Tongue (tissue), 2 donors: ENCODE results near the gene XXYLT1. TPM values are rescaled to one million over a fixed set of nuclear protein-coding genes. Genes with fewer than 3 reads are reported as not detected.
"Not testable (repeated sequence)": the region's sequence is repeated elsewhere in the genome, so short reads cannot be mapped to it uniquely, and the experiment has no call there.

Experiments
- DNase-seq: peaks from one replicate; pipeline ENCODE4 v3.0.0-alpha.2; 2015
- total RNA-seq: library from RNA; depleted of rRNA; stranded (reverse); fragments of >200 nt; gene quantifications from one replicate; pipeline ENCODE4 v1.2.3, GENCODE V29; 2014

The XXYLT1 gene, protein sequence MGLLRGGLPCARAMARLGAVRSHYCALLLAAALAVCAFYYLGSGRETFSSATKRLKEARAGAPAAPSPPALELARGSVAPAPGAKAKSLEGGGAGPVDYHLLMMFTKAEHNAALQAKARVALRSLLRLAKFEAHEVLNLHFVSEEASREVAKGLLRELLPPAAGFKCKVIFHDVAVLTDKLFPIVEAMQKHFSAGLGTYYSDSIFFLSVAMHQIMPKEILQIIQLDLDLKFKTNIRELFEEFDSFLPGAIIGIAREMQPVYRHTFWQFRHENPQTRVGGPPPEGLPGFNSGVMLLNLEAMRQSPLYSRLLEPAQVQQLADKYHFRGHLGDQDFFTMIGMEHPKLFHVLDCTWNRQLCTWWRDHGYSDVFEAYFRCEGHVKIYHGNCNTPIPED
- total RNA-seq: 29.5 TPM

DNA sequence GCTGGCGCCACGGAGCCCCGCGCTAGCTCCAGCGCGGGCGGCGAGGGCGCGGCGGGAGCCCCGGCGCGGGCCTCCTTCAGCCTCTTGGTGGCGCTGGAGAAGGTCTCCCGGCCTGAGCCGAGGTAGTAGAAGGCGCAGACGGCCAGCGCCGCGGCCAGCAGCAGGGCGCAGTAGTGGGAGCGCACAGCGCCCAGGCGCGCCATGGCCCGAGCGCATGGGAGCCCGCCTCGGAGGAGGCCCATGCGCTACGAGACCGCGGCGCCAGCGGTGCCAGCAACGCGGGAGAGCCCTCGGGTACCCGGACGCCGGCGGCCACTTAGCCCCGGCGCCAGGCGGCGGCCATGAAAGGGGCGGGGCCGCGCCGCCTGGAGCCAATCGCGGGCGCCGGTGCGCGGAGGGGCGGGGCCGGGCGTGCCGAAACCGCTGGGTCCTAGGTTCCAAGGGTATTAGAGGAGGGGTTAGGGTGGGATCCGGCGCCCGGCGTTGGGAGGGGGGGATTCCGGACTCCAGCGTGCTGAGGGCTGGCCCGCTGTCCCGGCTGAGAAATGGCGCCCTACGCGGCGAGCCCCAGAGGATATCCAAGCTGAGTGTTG is at the start of gene XXYLT1:
XXYLT1 (minus strand) TSS at position 343 of the 593 bp plus-strand sequence; CDS start at position 242, 101 bp downstream.
- peak; percentile 97 for DNase-seq

DNA sequence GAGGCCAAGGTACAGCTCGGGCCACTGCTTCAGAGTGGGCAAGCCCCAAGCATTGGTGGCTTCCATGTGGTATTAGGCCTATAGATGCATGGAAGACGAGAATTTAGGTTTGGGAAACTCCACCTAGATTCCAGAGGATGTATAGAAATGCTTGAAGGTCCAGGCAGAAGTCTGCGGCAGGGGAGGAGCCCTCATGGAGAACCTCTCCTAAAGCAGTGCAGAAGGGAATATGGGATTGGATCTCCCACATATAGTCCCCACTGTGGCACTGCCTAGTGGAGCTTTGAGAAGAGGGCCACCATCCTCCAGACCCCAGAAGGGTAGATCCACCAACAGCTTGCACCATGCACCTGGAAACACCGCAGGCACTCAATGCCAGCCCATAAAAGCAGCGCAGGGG is 48.1 kb upstream of the XXYLT1 start:
- DNase-seq: no peak

DNA sequence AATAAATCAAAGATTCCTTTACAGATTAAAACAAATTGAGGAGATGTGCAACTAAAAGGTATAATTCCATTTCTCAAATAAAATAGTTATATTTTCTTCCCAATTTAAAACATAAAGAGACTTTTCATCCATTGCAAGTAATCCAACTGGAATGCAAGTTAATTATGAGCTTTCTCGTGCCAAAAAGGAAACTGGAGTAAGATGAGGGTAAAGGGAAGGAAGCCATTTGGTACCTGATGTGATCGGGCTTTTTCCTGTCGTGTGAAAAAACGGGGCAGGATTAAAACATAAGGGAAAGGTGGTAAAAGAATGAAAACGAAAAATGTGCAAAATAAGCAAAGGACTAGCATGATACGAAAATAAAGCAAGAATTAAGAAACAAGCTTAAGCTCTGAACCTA is 41.8 kb upstream of the XXYLT1 start:
- DNase-seq: no peak

DNA sequence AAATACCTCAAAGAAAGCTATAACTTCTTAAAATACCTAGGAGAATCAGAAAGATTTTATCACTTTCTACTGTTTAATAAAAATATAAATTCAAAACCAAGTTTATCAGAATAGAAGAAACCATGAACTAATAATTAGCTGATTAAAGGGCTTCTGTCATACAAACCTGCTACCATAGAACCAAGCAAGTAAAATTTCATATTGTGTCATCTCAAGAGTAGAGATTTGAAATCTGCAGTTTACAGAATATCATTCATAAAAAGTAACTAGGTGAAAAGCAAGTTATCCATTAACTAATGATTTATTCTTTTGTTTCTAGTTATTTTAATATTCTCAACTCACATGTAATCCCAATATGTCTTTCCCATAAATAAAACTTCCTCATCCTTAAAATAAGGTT is 36.8 kb upstream of the XXYLT1 start:
- DNase-seq: no peak

DNA sequence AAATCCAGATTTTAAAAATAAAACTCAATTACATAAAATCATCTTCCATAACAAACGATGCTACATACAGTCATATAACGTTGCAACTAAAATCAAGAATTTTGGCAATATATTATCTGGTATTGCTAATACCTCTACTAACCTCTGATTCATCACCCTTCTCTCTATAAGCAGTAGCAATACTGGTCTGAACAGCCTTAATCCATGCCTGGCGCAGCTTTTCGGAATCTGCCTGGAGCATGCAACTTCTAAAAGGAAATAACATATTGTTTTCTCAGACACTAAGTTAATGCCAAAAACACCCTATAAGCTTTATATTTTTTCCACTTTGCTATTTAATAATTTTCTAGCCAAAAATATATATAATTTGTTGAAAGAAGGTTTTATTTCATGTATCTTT is 35.4 kb upstream of the XXYLT1 start:
- no peak for DNase-seq

DNA sequence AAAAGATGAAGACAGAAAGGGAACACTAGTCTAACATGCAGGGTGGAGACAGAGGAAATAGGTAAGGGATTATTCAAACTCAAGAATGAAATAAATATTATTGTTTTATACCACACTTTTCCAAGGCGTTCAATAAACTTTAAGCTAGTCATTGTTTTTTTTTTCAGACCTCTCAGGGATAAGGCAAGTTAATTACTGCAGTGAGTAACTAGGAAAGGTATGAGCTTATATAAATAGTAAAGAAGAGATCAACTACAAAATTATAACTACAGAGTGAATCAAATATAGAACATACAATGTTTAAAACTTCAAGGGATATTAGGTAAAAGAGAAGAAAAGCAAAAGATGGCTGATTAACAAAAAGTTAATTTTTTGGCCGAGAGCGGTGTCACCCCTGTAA is 31.5 kb upstream of the XXYLT1 start:
- DNase-seq: no peak

DNA sequence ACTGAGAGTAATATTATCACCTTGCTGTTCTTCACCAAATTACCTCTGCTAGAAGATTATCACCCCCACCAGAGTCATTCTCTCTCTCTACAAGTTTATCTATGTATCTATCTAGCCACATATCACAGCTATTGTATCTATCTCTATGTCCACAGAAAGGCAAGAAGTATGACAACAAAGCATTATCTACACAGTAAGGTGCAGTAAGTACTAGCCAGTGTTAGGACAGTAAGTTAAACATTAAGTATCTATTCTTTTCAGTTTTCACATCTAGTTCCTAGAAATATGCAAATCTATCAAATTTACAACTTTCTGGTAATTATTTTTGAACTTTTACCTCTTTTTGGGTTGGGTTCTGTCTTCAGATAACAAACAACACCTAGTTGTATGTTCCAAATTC is 26.5 kb upstream of the XXYLT1 start:
- DNase-seq: no peak

DNA sequence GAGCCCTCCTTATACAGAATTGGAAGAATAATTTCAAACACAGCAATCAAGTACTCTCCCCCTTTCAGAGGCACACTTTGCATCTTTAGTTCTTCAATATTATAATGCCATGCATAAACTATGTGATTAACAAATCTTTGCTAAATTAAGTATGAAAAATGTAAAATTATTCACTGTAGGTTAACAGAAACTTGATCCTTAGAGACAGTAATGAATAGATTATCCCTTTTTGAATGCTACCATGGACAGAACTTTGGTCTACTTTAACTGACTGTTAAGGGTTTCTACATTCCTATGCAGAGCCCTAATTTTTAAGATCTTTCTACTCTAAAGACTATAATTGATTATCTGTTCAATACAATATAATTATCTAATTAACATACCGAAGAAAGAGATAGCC is 25.7 kb upstream of the XXYLT1 start:
- no peak for DNase-seq

DNA sequence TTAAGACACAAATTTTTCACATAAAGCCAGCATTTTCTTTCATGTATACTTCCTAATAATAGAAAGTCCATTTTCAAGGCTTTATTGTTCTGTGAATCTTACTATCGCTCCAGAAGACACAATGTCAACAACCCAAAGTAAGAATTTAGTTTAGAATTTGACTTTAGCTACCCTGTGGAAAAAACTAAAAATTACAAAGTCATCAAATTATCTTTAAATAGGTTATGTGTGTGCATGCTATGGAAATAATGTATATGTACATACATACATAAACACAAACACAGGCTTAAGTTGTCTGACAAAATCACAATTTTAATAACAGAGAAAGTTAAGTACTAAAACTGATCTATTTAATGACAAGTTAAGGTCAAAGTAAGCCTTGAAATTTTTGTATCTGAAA is 20.2 kb upstream of the XXYLT1 start:
- DNase-seq: no peak

DNA sequence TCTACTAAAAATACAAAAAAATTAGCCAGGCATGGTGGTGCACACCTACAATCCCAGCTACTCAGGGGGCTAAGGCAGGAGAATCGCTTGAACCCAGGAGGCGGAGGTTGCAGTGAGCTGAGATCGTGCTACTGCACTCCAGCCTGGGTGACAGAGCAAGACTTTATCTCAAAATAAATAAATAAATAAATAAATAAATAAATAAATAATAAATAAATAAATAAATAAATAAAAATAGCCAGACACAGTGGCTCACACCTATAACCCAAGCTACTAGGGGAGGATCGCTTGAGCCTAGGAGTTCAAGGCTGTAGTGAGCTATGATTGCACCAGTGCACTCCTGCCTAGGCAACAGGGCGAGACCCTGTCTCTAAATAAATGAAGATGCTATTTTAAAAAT is 19.7 kb upstream of the XXYLT1 start:
- not testable (repeated sequence) for DNase-seq

DNA sequence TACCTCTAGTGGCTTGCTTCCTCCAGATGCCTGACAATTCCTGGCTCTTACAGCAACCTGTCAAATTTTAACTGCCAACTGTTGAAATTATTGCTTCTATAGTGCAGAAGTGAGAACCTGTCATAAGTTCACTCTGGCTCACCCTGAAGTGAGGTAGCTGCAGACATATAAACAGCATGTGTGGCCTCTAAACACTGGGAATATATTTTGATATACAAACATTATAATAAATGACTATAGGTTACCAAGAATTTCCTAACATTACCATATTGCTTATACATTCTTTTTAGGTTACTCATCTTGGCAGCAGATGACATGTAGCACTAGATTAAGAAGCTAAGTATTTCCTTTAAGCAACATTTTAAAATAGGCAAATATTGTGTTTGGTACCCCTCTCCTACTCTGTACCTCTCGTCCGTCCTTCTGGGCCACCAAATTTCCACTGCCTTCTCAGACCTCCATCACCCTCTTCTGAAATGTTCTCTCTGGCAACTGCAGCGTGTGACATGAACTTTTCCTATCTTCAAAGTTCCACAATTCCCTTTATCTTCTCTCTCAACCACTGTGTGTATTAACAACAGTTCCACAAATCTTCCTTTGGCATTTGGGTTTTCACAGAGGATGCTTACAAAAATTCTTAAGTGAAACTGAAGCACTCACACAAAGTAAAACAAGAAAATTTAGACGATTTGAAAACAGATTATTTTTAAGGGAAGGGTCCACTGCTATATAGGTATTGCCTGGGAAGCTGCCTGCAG is 15.3 kb upstream of the XXYLT1 start:
- DNase-seq: no peak

DNA sequence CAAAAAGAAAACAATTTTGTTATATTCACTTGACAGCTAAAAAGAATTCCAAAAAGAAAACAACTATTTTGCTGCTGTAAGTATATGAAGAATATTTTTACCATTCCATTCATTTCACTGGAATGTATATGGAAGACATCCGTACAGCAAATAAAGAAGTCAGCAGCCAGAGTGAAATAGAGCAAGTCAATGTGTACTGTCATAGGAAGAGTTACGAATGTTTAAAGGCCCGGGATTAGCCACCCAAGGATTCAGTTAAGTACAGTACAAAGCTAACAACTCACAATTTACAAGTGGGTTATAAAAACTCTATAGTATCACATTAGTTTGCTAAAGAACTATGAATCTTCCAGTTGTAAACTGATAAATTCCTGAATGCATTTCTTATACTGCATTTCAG is 14.4 kb upstream of the XXYLT1 start:
- no peak for DNase-seq

DNA sequence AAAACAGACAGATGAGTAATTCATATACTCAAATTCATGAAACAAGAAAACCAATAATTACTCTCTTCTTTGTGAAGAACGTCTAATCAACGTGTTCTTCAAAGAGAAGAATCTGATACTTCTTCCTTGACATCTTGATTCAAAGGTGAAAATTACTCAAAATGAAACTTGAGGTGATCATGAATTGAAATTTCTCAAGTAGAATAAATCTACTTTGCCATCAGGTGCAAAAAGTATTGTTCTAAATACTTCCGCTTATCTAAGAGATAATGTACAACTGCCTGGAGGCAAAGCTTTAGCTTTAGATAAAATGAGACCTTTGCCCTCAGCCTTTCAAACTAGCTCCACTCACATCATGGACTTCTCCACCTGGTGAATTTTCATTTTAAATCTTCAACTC is 13.9 kb upstream of the XXYLT1 start:
- no peak for DNase-seq

DNA sequence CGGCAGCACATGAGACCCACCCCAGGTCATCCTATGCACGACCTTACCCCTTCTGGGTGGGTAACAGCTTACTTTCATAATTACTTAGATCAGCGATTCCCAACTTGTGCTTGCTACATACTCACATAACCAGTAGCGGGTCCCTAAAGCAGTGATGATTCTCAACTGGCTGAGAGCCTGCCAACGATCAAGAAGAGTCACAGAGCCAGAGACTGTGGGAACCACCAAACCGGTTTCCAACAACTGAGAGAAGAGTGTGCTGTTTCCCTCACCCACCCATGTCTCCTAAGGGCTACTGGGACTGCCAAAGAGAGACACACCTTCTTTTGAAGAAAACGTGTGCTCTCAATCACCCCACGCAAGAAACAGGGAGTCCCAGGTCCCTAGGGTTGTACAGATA is 12.0 kb upstream of the XXYLT1 start:
- DNase-seq: peak; percentile 47

DNA sequence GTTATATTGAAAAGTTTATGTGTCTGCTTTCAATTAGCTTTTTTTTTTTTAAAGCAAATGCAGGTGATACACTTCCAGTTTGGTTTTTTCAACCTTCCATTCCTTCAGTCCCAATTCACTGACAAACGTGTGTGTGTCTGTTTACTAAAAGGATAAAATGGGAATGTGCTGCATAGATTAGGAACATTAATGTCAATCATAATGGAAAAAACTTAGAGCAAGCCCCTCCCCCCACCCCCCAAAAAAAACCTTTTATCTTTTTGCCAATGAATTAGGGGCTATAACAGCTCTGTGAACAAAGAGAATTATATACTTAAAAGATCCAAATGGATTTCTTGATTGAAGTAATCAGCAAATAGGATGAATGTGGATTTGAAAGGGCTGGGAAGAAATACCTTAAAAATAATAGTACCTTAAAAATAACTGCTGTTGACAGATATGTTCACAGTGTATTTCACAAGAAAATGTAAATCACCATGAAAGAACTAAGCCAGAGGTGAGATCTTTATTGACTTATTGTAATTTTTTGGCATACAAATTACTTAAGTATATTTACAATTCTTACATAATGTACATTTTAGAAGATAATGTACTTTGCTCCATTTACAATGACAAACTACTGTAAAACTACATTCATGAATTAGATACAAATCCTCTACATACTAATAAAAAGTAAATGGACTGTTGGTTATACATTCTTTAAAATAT is 3.5 kb upstream of the XXYLT1 start:
- no peak for DNase-seq

DNA sequence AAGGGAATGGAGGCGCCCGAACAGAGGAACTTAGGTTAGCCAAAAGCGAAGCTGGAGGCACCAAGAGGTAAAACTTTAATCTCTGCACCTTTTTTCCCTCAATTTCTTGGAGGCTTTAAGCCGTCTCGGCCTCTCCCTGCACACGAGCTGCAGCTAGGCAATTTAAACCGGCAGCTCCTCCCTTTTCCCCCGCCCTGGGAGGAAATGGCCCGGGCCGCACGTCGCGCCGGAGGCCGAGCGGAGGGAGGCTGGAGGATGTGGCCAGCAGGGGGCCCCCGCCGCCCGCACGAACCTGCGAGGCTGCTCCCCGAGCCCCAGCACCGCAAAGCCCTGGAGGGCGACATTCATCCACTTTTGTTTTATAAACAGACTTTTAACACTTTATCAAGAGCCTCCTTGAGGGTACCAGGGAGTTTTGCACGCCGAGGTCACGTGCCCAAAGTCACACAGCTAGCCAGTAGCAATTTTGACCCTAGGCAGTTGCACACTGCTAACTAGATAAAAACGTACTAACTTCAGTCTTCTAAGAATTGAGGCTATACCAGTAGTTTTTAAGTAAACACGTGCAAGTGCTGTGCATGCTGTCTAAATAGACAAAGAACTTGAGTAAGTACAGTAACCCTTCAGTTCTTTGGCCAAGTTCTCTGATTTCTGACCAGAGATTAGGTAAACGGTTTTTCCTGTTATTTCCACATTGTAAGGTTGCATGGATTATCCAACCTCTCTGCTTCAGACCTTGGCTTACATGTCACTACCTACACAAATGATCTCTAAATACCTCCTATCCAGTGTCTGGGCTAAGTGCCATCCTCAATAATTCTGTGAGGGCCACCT is 668 bp upstream of the XXYLT1 start:
- peak; percentile 95 for DNase-seq

DNA sequence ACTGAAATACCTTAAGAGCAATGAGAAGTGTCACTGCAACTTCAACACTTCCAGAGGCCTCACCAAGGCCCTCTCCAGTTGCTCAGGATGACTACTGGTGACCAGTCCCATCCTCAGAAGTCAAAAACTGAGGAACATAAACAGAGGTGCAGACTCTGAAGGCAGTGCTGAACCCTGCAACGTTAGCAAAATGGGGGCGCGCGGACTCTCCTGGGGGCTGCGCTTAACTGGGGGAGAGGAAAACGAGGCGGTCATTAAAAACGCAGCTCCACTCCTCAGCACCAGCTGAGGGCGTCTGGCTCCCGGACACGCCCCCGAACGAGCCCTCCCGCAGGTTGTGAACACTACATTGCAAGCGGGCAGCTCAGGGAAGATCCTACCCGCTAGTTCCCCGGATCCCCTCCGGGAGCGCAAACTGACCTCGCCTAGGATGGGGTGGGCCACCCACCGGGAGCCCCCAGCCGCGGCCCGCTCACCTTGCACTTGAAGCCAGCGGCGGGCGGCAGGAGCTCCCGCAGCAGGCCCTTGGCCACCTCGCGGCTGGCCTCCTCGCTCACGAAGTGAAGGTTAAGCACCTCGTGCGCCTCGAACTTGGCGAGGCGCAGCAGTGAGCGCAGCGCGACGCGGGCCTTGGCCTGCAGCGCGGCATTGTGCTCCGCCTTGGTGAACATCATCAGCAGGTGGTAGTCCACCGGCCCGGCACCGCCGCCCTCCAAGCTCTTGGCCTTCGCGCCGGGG is 711 bp downstream of the XXYLT1 start:
- DNase-seq: peak; percentile 51

DNA sequence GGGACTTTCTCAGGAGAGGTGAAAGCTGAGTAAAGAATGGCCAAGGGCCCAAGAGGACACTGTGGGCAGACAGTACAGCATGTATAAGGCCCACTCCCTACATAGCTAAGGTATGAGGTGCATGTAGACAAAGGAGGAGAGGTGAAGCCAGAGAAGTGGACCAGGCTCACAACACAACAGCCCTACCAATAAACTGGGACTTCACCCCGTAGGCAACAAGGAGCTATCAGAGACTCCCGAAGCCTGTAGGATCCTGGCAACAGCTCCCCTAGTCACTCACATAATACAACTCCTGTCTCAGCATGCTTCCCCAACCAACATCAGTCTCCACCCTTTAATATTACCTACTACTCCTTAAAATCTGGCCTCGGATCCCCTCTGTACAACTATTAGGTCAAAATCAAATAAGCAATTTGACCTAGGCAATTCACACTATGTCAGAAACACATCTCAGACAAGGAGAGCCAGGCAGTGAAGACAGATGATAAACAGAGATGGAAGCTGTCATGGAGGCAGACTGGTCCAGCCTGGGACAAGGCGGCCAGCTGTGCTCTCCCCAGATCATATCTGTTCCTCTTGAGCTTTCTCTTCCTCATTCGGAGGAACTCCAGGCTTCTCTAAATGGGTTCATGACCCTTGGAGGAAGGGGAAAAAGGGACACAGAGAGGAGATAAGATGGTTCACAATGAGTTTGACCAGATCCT is 1.4 kb downstream of the XXYLT1 start:
- no peak for DNase-seq

DNA sequence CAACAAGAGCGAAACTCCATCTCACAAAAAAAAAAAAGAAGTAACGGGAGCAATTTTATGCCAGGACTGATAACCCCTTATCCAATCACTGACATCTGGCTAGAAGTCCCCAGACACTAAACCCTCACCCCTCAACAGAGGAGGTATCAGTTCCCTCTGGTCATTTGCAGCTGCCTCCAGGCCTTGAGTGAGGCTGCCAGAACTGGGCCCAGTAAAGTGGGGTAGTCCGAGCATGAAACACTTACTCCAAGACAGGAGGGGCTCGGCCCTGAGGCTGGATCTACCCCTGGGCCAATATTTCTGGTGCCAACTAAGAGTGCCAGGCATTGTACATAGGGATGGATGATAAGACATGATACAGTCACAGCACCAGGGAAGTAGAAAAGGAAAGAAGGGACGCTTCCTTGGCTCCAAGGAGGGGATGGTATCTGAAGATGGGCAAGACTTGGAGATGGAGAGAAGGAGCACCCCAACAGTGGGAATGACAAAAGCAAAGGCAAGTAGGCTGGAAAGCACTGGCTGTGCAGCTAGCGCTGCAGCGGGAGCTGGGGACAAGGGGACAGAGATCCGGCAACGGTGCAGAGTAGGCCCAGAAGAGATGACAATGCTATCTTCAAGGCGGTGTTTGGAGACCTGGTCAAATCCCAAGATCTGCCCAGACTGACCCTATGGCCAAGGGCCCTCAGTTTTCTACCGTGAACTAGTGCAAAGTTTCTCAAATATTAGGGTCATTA is 2.2 kb downstream of the XXYLT1 start:
- no peak for DNase-seq

DNA sequence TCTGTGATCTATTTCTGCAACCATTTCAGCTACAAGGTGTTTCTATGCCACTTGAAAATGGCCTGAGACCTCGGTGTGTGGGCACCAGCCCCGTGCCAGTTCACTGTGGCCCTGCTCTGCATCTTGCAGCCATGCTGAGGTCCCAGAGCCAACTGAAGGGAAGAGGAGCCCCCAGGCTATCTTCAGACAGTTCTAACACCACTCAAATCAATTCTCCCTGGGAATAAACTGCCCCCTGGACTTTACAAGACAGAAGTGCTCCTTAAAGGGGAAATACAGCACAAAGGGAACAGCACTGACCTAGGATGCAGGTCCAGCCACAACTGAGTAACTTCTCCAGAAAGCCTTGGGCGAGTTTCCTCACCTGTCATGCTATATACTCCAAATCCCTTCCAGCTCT is 3.9 kb downstream of the XXYLT1 start:
- DNase-seq: no peak
